Gastrocnemius medialis (tissue), 4 donors: ENCODE data around the gene BCL2.

Experiments
- CTCF ChIP-seq, 5 experiments: fragments of 450-650 bp in 3 of 5; fragments of 200-600 bp in 2 of 5; sonication (generic) in 2 of 5; IDR thresholded peaks in 4 of 5; conservative IDR thresholded peaks in 1 of 5; 1 replicate in 4 of 5; 2 replicates in 1 of 5; pipeline ENCODE4 v1.5.1; 2016 to 2019; ENCODE audit warnings: antibody characterized with exemption in 5 of 5, mild to moderate bottlenecking in 3 of 5, moderate library complexity in 3 of 5
- POLR2A ChIP-seq, 2 donors: fragments of 450-650 bp; IDR thresholded peaks; one replicate each; pipeline ENCODE4 v1.6.1; 2017; ENCODE audit warnings: antibody characterized with exemption in 2 of 2, mild to moderate bottlenecking in 2 of 2, moderate library complexity in 2 of 2

DNA sequence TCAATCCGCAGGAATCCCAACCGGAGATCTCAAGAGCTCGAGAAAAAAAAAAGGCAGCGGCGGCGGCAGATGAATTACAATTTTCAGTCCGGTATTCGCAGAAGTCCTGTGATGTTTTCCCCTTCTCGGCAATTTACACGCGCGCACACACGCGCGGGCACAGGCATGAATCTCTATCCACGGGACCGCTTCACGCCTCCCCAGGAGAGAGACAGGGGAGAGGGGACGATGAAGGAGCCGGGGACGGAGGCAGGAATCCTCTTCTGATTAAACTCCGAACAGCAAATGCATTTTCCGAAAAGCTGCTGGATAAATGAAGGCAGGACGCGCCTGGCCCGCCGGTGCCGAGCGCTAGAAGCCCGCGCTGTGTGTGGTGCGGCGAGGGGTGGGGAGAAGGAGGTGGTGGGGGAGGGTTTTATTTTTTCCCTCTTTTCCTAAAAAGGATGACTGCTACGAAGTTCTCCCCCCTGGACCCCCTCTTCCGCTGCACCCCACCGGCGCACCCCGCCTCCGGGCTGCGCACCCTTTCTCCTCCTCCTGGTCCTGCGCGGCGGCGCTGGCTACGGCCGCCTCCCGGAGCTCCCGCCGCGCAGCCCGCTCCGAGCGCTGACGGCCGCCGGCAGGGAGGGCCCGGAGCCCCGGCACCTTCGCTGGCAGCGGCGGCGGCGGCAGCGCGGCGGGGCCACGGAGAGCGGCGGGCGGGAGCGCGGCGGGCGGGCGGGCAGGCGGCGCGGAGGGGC lies at the start of gene BCL2:
- no peak for TF ChIP-seq CTCF (IDR thresholded peaks at IDR 0.05 in 4 of 5, conservative IDR thresholded peaks at IDR 0.05 in 1 of 5)
- peak in 1 of 2 donors; percentile 21 for TF ChIP-seq POLR2A (IDR thresholded peaks at IDR 0.05)
